ENCODE measurements around the gene SMARCE1.

DNA sequence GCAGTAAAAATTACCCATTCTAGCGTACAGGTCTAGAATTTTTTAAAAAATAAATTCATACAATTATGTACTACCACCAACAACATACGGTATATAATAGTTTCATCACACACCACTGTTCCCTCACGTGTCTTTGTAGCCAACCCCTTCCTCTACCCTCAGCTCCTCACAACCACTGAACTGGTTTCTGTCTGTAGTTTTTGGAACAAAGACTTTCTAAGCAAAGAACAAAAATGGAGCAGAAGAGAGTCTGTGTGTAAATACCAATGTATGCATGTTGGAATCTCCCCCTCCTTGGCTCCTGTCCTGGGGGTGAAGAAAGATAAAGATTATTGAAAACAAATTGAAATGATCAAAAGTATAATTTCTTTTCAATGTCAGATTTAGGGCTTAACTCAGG, 50.5 kb downstream of the SMARCE1 start:
- TF ChIP-seq EP300 (IDR thresholded peaks at IDR 0.05) = no peak
- TF ChIP-seq POLR2A (IDR thresholded peaks at IDR 0.05) = no peak

Data from stomach (tissue), 4 donors.